HG03521 (cell line): Measurements from ENCODE around the gene PPIB.

Source experiments
- ATAC-seq: cut with Tn5 transposase; IDR thresholded peaks from one replicate; pipeline ENCODE4 v1.9.1; 2021; ENCODE audit warnings: mild to moderate bottlenecking, moderate library complexity; ENCODE audit not compliant: unreplicated experiment

Gene PPIB

DNA sequence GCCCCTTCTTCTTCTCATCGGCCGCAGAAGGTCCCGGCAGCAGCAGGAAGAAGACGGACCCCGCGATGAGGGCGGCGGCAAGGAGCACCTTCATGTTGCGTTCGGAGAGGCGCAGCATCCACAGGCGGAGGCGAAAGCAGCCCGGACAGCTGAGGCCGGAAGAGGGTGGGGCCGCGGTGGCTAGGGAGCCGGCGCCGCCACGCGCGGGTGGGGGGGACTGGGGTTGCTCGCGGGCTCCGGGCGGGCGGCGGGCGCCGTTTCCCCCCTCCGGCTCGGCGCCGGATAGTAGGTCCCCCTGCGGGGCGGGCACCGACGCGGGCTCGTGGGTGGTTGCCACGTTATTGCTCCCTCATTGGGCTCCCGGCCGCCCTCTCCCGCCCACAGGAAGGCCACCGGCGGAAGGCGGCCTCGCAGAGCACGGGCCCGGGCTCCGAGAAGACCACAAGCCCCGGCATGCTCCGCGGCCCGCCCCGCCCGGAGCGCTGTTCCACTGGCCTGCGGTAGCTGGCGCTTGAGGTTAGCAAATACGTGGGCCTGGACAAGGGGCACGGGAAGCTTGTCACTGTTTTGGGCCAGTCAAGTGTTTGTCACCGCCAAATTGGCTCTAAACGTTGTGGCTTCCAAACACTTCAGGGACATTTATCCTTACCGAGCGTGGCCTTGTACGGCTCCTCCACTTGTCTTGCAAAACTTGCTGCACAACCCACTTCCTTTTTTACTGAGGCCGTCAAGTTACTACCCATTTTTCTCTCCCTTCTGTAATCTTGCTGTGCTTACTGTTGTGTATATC, at the start of gene PPIB:
TSS of gene PPIB (minus strand) at position 154 of the 790 bp plus-strand sequence. CDS start at position 118, 36 bp downstream.
- ATAC-seq = peak; percentile 93

DNA sequence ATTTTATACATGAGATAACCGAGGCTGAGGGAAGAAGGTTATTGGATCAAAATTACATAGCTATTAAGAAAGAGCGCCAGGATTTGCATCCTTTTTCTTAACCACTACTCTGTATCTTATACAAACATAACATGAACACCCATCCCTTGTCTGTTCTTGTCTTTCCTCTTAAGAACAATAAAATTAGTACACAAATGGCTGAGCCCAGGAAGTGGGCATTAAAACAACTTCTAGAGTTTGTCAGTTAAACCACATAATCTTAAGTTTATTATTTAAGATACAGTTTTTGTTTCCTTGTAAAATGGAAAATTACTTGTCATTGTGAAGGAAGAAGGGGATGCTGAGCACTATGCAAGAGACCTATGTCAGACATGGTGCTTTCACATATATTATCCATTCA, 48.9 kb upstream of the PPIB start:
- ATAC-seq = no peak

DNA sequence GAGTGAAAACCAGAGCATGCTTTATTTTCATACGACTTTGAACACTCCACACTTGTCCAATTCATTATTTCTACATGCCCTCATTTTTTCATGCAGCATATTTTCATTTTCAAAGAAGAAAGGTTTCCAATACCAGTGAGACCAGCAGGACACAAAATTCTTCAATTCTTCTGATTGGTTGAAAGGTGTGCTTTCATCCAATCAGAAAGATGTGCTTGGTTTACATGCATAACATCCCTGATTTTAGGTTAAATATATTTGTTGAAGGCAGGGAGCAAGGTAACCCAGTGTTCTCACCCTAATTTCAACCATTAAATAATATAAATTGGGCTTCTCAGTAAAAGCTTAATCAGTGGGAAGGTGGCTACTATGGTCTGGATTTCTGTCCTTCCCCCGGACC, 47.5 kb upstream of the PPIB start:
- ATAC-seq = no peak

DNA sequence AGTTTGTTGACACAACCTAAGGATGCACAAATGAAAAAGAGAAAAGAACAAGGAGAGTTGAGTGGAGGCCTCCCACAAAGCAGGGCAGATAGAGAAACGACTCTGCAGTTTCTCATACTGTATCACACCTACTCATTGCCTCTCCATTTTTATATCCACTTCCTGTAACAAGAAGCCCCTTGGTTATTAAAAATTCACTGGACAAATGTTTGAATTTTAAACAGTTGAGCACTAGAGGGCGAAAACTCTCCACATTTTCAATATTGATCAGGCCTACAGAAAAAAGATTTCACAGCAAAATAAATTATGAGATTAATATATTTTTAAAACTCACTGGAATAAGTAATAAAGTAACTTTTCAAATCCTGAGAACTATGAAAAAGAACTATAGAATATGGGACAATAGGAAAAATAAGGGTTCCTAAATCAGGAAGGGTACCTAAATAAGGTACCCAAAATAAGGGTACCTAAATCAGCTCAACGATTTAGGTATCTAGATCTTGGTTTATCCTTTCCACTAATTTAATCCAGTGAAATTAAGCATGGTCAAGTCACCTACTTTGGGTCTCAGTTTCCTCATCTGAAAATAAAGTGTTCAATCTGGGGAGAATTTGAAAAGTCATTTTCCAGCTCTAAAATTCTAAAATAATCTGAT, 47.0 kb upstream of the PPIB start:
- no peak for ATAC-seq

DNA sequence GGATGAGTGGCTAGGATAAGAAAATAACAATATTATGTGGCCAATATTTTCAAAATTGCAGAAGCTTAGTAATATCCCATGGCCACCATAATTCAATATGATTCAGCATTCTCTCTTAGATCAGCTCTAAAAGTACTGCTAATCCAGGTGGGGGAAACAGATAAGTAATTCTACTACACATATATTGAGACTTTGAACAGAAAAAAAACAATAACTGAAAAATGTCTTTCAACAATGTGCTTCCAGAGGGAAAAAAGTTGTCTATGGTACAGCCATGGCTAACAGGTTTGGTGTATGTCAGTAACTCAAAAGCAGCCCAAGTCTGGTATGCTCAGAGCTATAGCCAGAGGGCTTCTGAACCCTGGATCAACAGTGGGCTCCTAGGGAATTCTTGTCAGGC, 42.4 kb upstream of the PPIB start:
- no peak for ATAC-seq

DNA sequence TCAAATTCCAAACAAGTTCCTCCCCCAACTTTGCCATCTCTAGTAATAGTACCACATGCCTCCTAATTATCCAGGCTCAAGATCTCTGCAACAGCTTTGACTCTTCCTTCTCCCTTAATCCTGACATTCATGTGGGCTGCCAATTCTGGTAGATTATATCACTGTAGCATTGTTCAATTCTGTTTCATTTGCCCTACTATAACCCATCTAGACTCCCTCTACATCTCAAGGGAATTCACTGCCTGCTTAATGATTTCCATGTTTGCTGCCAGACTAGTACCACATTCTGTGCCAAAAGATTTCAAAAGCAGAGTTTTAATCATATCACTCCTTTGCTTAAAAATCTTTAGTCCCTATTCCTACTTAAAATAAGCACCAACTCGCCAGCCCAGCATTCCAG, 34.6 kb upstream of the PPIB start:
- no peak for ATAC-seq

DNA sequence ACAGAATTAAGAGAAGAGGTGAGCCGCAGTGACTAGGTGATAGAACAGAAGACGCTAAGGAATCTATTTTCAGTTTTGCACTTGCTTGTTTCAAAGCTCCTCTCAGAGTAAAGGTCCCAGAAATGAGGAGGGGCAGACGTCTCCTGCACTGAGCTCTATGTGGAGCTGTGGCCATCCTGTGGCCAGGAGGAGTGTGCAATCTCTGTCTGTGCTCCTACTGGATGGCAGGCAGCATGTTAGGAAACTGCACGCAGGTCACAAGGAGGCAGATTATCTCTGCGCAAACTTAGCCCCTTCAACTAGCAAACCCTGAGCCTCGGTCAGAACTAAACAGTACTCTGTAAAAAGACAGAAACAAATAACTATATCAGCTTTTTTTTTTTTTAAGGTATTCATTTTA, 31.1 kb upstream of the PPIB start:
- no peak for ATAC-seq

DNA sequence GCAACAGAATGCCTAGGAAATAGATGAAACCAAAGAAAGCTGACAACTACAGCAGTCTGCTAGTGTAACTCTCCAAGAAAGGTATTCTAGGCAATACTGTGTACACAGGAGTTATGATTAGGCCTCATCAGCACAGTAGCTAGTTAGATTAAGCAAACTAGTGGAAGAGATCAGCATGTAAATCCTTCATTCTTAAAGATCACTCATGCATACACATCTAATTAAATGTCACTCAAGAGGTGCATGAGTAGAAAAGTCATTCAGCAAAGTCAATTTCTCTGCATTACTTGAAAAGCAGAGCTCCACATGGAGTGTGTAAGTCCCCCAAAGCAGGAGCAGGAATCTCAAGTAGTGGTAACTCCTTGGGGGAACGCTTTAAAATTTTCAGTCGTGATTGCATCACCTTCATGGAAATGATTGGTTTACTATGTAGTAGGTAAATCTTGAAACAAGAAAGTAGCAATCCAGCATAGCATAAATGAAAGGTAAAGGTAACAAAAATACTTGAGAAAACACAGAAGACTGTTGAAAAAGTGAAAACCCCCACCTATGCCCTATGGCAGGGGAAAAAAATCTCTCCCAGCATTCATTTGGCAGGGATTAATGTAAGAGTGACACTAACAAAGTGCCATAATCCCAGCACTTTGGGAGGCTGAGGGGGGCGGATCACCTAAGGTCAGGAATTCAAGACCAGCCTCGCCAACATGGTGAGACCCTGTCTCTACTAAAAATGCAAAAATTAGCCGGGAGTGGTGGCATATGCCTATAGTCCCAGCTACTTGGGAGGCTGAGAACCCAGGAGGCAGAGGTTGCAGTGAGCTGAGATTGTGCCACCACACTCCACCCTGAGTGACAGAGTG, 29.4 kb upstream of the PPIB start:
- no peak for ATAC-seq

DNA sequence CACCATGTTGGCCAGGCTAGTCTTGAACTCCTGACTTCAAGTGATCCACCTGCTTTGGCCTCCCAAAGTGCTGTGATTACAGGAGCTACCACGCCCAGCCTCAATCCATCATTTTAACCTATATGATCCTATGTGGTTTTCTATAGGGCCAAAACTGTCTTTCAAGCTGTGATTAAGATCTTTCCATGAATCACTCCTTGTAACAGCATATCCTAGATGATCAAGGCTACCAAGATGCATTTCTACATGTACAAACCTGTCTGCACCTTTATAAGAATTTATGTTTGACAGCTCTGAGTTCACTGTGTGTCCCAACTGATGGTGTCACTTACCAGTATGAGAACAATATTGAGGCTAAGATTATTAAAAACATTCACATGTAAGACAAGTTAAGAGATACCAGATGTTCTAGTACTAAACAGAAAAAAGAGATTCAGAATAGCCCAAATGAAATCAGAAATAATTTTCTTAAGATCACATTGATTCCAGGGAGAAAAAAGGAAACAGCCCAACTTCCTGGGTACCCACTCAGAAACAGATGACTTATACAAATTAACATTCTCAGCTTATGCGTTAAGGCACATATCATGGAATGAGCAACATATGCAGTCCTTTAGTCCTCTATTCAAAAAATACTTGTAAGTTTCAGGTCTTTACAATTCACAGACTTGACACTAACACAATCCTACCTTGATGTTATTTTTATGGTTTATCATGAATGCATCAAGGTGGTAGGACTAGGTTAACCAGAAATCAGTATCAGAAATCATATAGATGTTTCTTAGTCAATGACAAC, 24.8 kb upstream of the PPIB start:
- ATAC-seq = no peak

DNA sequence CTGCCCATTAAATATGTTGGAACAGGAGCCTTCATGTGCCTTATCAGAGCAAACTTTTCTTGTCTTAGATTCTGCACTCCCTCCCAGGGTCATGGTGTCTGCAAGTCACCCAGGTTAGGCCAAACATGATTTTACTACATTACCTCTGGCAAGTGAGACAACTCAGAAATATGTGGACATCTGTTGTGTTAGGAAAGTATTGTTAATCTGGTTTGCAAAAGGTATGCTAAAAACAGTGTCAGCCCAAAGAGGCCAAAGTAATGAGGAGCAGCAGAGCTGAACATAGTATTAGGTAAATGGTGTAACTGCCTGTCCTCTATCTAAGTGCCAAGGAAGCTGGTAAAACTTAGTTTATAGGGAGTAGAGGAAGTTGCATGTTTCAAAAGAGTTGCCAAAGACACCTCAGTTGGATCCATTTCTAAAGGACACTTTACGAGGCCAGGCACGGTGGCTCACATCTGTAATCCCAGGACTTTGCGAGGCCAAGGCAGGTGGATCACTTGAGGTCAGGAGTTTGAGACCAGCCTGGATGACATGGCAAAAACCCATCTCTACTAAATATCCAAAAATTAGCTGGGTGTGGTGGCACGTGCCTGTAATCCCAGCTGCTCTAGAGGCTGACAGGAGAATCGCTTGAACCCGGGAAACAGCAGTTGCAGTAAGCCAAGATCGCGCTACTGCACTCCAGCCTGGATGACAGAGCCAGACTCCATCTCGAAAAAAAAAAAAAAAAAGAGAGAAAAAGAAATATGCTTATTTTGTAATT, 22.5 kb upstream of the PPIB start:
- ATAC-seq = no peak

DNA sequence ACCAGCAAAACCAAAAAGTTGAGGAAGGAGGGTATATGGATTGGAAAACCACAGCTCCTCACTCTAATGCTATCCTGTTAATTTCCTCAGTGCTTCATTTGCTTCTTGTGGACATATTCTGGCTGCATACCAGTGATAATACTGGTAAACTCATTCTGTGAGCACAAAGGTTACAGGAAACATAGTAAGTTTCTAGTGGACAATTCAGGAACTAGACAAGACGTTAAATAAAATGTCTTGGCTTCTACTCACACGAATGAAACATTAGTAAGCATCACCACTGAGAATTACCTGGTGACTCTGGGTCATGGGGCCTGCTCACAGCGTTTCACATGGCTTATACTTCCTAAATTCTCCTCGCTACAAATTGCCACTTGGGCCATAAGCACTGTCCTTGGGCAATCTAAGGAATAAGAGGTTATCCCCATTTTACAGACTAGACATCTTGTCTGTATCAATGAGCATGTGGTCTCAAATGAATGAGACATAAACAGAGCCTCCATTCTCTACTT, 20.1 kb upstream of the PPIB start:
- no peak for ATAC-seq

DNA sequence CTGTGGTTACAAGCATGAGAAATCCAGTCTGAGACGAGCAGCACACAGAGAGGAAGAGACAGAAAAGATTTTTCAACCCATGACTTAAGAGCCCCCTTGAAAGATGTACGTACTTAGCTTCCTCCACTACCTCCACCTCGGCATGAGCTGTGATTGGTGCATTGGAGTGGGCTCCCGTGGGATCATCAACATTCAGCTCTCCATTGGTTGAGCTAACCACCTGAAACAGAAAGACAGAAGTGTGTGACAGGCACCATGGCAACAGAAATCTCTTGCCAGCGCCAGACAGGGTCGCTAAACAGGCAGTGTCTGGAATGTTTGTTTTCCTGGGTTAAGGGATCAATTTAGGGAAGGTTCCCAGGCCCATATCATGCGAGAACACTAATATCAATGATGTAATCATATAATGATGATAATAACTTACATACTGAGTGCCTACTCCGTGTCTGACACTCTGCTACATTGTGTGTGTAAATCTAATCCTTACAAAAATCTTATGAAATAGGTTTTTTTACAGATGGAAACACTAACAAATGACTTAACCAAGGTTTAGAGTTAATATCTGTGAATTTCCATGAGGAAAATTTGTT, 17.5 kb upstream of the PPIB start:
- no peak for ATAC-seq

DNA sequence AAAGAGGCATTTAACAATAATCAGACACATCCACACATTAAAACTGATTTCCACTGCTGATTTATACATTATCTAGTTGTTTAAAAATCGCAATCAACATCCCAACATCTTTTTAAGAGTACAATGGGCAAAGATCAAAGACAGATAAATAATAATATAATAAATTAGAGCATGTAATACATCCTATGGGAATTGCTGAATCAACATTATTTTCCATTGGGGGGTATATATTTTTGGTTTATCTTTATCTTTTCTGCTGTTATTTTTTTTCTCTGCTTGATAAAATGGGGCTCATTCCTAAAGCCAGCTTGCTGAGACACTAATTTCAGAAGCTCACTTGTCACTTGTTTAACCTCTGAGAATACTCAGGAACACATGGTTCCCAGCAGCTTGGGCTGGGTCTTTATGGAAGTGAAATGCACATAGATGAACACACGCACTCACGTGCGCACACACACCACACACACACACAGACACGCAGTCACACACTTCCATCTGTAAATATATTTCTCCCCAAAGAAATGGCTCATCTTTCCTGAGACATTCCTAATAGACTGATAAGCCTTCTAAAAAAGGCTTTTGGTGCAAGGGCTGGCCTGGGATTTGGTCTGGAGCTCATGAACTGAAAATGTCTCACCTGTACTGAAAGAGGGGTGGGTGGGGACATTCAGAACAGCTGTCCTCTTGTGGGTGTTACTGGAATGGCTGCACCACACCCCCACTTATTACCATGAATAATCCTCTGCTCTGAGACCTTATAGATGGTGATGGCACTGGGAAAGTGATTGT, 3.5 kb upstream of the PPIB start:
- no peak for ATAC-seq

DNA sequence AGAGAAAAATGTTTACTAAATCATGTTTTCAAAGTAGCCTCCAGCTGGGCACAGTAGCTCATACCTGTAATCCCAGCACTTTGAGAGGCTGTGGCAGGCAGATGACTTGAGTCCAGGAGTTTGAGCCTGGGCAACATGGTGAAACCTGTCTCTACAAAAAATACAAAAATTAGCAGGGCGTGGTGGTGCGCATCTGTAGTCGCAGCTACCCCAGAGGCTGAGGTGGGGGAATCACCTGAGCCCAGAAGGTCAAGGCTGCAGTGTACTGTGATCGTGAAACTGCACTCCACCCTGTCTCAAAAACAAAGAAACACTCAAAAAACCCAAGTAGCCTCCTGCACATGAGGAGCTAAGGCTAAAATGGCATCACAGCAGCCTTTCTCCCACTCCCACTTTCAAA, 1.6 kb upstream of the PPIB start:
- ATAC-seq = no peak

DNA sequence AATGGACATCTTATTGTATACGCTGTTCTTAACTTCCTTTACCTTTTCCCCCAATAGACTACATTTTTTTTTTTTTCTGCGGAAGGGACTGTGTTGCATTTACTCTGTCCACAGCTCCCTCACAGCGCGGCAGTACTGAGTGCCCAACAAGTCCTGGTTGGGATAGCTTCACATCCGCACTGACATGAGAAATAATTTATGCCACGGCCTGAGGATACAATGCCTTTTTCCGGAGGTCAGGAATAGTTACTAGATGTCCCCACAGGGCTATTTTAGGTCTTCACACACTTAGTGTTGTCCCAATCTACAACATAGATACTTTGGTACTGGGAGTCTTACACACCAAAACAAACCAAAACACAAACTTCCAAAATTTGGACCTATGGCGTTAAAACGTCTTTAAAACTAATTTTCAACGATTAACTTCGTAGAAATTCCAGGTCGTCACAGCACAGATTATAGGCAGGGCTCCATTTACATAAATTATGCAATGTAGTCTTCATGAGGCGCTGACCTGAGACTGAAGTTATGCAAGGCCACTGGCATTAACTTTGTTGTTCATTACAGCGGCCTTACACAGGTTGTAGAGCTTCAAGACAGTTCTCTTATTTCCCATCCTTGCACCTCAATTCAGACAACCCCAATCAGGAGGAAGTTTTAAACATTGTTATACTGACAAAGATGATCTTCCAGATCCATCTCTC, 989 bp upstream of the PPIB start:
- ATAC-seq = peak; percentile 3

DNA sequence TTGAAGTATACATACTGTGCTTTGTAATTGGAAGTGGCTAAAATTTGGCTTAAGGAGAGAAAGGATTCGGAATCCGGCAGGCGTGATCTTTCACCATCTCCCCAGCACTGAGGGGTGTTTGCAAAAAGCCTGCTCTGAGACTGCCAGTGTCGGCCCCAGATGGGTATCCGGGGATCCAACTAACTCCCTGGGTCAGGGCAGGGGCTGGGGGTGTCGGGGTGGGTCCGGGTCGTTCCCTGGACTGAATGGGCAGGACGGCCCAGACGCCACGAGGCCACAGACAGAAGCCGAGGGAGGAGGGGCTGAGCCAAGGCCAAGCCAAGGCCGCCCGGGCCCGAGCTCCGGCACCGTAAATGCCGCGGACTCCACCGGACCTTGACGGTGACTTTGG, 349 bp downstream of the PPIB start:
- ATAC-seq = peak; percentile 16

DNA sequence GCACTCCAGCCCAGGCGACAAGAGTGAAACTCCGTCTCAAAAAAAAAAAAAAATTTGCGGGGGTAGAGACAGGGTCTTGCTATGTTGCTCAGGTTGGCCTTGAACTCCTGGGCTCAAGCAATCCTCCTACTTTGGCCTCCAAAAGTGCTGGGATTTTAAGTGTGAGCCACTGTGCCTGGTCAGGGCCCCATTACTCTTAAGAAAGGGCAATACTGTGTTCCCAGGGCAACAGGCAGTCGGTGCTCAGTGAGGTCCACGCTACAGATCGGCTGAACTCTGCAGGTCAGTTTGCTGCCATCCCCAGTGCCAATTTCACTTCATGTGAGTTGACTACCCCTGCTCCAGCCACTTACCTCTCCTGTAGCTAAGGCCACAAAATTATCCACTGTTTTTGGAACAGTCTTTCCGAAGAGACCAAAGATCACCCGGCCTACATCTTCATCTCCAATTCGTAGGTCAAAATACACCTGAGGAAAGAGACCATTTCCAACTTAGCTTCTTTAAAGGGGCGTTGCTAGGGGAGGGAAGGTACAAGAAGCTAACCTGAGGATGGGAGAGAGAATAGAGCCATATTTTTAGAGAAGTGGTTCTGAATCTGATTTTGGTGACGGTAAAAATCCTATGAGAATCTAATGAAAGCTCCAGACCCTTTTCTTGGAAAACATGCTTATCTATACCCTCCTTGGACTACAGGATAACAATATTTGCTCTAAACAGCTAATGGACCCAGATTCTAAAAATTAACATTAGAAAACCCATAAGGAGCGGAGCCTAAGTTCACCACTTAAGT, 939 bp downstream of the PPIB start:
- ATAC-seq = no peak
